ENCODE results near the gene CFI.

The CFI gene

GRCh38 chr4:109801895-109802319, at the start of gene CFI:
Gene CFI (minus strand): TSS chr4:109801999. CDS start chr4:109801971, 28 bp downstream.
- DNase-seq (ENCODE audit: low read depth in 2 of 2, low spot score in 1 of 2): no peak

- DNase-seq (ENCODE audit: low read depth in 2 of 2, low spot score in 1 of 2): no peak
Observed at GRCh38 chr4:109850601-109851000, 48.8 kb upstream of the CFI start.

- DNase-seq (ENCODE audit: low read depth in 2 of 2, low spot score in 1 of 2): no peak
Observed at GRCh38 chr4:109848501-109848900, 46.7 kb upstream of the CFI start.

- no peak for DNase-seq (ENCODE audit: low read depth in 2 of 2, low spot score in 1 of 2)
Observed at GRCh38 chr4:109847896-109848442, 46.2 kb upstream of the CFI start, which contains the start of gene LRIT3. Gene LRIT3 (plus strand): TSS chr4:109848107. CDS start chr4:109848202, 95 bp downstream.

GRCh38 chr4:109846395-109847098, 44.7 kb upstream of the CFI start:
- no peak for DNase-seq (ENCODE audit: low read depth in 2 of 2, low spot score in 1 of 2)

GRCh38 chr4:109836985-109837384, 35.2 kb upstream of the CFI start:
- DNase-seq (ENCODE audit: low read depth in 2 of 2, low spot score in 1 of 2): no peak

GRCh38 chr4:109833756-109834155, 32.0 kb upstream of the CFI start:
- no peak for DNase-seq (ENCODE audit: low read depth in 2 of 2, low spot score in 1 of 2)

- no peak for DNase-seq (ENCODE audit: low read depth in 2 of 2, low spot score in 1 of 2)
Observed at GRCh38 chr4:109827672-109828071, 25.9 kb upstream of the CFI start, which contains the start of gene RRH. Gene RRH (plus strand): TSS chr4:109827972. CDS start chr4:109828028, 56 bp downstream.

GRCh38 chr4:109826719-109827118, 24.9 kb upstream of the CFI start:
- DNase-seq (ENCODE audit: low read depth in 2 of 2, low spot score in 1 of 2): no peak

GRCh38 chr4:109821185-109821584, 19.4 kb upstream of the CFI start:
- no peak for DNase-seq (ENCODE audit: low read depth in 2 of 2, low spot score in 1 of 2)

GRCh38 chr4:109820563-109820962, 18.8 kb upstream of the CFI start:
- DNase-seq (ENCODE audit: low read depth in 2 of 2, low spot score in 1 of 2): no peak

- no peak for DNase-seq (ENCODE audit: low read depth in 2 of 2, low spot score in 1 of 2)
Observed at GRCh38 chr4:109818268-109818667, 16.5 kb upstream of the CFI start.

GRCh38 chr4:109816894-109817293, 15.1 kb upstream of the CFI start:
- DNase-seq (ENCODE audit: low read depth in 2 of 2, low spot score in 1 of 2): no peak

- peak; percentile 5 to 11 for DNase-seq (ENCODE audit: low read depth in 2 of 2, low spot score in 1 of 2)
Observed at GRCh38 chr4:109816082-109816442, 14.3 kb upstream of the CFI start.

- peak; percentile 59 to 72 for DNase-seq (ENCODE audit: low read depth in 2 of 2, low spot score in 1 of 2)
Observed at GRCh38 chr4:109815151-109816081, 13.6 kb upstream of the CFI start, which contains the start of gene GAR1. Gene GAR1 (plus strand): TSS chr4:109815762. CDS start chr4:109816165, 403 bp downstream.

- no peak for DNase-seq (ENCODE audit: low read depth in 2 of 2, low spot score in 1 of 2)
Observed at GRCh38 chr4:109811707-109812106, 9.9 kb upstream of the CFI start.

- no peak for DNase-seq (ENCODE audit: low read depth in 2 of 2, low spot score in 1 of 2)
Observed at GRCh38 chr4:109810552-109811387, 9.0 kb upstream of the CFI start.

GRCh38 chr4:109809655-109810054, 7.9 kb upstream of the CFI start:
- no peak for DNase-seq (ENCODE audit: low read depth in 2 of 2, low spot score in 1 of 2)

GRCh38 chr4:109803924-109804571, 2.2 kb upstream of the CFI start:
- no peak for DNase-seq (ENCODE audit: low read depth in 2 of 2, low spot score in 1 of 2)

- DNase-seq (ENCODE audit: low read depth in 2 of 2, low spot score in 1 of 2): no peak
Observed at GRCh38 chr4:109801099-109801789, 555 bp downstream of the CFI start.
